ENCODE results near the gene SMARCD1.

SMARCD1 gene

DNA sequence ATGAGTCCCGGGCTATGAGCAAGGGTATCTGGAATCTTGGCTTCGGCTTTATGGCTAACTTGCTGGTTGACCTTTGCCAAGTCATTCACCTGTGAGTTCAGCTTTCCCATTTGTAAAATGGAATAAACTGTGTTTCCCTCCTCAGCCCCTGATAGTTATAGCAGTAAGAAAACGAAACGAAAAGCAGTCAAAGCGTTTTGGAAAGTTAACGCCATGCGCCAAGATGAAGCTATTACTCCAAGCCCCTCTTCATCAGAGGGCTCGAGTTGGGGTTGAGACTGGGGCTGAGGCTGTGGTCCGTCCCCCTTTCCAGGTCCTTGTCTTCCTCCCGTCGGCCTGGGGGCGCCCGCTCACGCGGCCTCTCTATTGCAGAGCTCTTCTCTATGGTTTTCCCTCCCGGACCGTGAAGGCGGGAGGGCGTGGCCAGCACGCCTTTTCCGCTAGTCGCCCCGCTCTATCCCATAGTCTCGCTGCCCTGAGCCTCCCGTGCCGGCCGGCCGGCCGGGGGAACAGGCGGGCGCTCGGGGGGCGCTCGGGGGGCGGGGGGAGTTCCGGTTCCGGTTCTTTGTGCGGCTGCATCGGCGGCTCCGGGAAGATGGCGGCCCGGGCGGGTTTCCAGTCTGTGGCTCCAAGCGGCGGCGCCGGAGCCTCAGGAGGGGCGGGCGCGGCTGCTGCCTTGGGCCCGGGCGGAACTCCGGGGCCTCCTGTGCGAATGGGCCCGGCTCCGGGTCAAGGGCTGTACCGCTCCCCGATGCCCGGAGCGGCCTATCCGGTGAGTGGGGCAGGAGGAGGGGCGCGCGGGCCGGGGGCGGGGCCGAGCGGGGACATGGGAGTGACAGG is at the start of gene SMARCD1:
Gene SMARCD1, plus strand, starts transcription at position 568 of the 840 bp plus-strand sequence. Its CDS starts 28 bp downstream, at position 596.
- peak within 1 kb of the TSS; percentile 67 to 99 (median 97) for H3K27ac ChIP-seq
- peak within 1 kb of the TSS; percentile 71 to 97 (median 86) for H3K4me3 ChIP-seq

DNA sequence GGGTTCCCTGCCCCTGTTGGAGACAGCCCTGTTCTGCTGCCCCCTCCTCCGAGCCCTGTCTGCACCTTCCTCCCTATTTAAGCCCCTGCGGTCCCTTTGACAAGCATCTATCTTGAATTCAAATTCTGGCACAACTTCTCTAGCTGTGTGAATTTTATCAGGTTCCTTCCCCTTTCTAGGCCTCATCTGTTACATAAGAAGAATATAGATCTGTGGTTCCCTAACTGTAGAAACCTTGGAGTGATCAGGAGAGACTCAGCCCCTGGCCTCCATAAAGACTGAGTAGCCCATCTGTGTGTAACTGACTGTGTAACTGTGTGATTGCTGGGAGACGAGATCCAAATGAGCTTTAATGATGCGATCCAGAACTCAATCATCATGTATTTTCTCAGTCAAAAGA is 46.8 kb upstream of the SMARCD1 start:
- H3K4me3 ChIP-seq: no peak overlapping the region
- no peak overlapping the region for H3K27ac ChIP-seq

DNA sequence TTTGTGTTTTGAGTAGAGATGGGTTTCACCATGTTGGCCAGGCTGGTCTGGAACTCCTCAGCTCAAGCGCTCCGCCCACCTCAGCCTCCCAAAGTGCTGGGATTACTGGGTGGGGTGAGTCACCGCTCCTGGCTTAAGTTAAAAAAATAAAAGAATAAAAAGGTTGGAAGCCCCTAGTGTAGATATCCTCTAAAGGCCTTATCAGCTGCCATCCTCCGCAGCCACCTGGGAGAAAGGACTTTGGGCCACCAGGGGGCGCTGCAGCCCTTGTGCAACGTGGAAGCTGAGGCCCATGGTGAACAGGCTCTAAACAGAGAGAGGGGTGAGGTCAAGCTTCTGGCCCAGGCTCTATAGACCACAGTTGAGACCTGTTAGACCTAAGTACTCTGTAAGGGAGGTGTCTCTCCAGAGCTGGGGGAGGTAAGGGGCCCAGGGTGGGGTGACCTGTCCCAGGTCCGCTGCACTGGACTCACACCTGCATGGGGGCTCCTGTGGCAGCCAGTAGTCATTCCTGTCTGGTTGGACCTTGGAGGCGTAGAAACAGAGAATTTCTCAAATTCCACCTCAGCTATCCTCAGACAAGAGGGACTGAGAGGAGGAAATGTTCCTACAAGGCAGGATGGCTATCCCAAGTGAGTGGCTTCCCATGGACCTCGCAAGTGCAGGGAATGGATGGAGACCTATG is 45.8 kb upstream of the SMARCD1 start:
- Histone ChIP-seq H3K27ac (no peak overlapping the region), H3K4me3 (no peak overlapping the region)

DNA sequence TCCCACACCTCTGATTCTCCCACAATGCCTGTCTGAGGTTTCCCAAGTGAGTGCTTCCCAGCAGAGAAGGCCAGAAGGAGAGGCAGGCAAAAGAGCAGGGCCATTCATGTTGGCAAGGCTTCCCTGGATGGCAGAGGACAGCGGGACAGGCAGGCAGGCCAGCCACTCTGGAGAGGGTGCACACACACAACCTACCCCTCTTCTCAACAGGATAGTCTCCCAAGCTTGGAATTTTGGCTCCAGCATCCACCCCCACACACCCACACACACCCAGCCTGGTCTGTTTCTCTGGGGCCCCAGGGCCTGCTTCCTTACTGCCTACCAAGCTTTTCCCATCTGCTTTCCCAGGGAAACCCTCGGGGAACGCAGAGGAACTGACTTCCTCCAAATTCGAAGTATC is 44.5 kb upstream of the SMARCD1 start:
- H3K4me3 ChIP-seq: no peak overlapping the region
- no peak overlapping the region for H3K27ac ChIP-seq

DNA sequence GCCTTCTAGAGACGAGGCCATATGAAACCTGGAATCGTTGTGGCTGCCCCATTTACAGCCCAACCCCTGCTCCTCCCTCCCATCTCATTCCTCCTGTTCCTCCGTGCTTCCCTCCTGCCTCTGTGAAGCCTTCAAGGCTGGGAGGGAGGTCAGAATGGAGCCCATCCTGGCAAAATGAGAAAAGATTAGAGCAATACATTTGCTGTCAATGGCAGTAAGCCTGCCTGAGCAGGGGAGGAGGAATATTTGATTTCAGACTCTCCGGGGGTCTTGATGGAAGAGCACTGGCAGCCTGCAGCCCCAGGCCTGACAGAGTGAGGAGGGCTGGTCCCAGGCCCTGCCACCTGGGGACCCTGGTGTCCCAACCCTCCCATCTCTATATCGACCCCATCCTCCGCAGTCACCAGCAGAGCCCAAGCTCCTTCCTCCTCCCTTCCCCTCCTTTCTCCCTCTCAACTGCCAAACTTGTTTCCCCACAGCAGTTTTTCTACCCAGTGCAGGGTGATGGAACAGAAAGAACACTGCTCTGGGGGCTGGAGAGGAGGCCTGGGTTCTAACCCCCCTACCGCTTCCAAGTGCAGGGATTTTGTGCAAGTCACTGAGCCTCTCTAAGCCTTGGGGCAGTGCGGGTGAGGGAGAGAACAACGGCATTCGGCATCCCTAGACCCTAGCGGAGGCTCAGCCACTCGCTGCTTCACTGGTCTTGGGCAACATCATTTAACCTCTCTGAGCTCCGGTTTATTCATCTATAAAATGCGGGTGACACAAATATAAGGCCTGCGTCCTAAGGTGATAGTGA is 43.9 kb upstream of the SMARCD1 start:
- H3K4me3 ChIP-seq: no peak overlapping the region
- no peak overlapping the region for H3K27ac ChIP-seq

DNA sequence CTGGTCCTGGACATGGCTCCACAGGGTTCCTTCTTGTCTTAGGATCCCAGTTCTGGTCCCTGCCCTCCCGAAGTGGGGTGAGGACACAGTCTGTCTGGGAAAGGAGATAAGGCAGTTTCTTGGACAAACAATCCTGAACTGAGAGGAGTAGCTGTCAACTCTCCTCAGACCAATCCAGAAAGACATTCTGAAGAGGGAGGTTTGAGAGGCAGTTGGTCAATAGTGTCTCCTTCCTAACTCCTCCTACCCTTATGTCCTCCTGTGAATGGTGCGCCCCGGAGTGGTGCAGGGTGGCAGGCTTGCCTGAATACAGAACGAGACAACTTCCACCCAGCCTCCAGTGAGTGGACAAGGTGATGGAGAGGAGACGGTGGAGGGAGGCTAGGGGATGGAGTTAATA is 43.2 kb upstream of the SMARCD1 start:
- no peak overlapping the region for H3K4me3 ChIP-seq
- H3K27ac ChIP-seq: no peak overlapping the region

DNA sequence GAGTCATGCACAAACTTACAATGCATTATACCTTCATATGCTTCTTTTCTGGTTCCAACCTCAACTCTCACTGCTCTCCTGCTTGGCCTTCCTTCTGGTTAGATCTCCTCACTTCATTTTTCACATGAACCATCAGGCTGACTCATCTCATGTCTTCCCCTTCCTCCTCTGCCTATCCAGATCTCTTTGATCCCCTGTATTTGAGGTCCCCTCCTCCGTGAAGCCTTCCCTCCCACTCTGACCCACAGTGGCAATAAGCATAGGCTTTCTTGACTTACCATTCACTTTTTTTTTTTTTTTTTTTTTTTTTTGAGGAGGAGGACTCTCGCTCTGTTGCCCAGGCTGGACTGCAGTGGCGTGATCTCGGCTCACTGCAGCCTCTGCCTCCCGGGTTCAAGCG is 42.4 kb upstream of the SMARCD1 start:
- H3K27ac ChIP-seq: no peak overlapping the region
- H3K4me3 ChIP-seq: no peak overlapping the region

DNA sequence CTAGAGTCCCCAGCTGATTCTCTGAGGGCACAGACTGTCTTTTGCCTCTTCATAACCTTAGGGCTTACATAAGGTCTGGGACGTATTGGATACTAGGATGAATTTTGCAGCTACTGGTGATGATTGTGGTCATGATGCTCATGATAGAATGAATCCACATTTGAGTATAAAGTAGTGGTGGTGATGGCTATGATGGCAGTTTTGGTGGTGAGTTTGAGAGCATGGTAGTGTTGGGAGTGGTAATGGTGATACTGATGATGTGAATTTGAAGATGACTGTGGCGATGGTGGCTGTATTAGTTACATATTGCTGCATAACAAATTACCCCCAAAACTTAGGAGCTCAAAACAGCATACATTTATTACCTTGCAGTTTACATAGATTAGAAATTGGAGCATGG is 41.8 kb upstream of the SMARCD1 start:
- Histone ChIP-seq H3K27ac (no peak overlapping the region), H3K4me3 (no peak overlapping the region)

DNA sequence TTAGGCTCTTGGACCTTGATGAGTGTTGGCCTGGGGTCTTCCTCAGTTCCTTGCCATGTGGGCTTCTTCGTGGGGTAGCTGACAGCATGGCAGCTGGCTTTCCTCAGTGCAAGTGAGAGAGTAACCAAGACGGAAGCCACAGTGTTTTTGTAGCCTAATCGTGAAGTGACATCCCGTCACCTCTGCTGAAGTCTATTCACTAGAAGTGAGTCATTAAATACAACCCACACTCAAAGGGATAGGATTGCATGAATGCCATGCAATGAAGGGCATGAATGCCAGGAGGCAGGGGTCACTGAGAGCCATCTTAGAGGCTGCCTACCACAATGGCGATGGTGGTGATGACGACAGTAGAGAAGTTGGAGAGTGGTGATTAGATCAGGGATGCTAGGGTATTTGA is 41.3 kb upstream of the SMARCD1 start:
- no peak overlapping the region for H3K4me3 ChIP-seq
- H3K27ac ChIP-seq: no peak overlapping the region

DNA sequence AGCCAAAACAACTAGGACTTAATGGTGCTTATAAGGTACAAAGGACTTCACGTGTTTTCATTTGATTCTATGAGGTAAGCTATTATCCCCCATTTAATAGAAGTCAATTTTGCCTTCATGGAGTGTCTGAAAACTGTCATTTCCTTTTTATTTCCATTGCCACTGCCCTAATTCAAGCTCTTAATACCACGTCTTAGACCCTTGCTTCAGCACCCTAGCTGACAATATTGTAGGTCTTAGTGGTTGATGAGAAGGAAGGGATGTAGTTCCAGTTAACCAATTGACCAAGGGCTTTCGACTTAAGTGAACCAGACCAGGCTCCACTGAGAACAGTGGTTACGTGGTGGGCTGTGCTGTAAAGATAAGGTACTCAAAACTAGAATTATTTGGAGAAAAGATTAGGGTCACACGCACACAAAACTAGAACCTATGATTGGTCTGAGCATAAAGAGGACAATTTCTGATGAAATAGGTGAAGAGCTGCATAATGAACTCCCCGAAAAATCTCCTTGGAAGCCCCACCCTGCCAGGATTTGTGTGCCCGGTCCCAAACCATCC is 37.4 kb upstream of the SMARCD1 start:
- Histone ChIP-seq H3K4me3 (no peak overlapping the region), H3K27ac (no peak overlapping the region)

DNA sequence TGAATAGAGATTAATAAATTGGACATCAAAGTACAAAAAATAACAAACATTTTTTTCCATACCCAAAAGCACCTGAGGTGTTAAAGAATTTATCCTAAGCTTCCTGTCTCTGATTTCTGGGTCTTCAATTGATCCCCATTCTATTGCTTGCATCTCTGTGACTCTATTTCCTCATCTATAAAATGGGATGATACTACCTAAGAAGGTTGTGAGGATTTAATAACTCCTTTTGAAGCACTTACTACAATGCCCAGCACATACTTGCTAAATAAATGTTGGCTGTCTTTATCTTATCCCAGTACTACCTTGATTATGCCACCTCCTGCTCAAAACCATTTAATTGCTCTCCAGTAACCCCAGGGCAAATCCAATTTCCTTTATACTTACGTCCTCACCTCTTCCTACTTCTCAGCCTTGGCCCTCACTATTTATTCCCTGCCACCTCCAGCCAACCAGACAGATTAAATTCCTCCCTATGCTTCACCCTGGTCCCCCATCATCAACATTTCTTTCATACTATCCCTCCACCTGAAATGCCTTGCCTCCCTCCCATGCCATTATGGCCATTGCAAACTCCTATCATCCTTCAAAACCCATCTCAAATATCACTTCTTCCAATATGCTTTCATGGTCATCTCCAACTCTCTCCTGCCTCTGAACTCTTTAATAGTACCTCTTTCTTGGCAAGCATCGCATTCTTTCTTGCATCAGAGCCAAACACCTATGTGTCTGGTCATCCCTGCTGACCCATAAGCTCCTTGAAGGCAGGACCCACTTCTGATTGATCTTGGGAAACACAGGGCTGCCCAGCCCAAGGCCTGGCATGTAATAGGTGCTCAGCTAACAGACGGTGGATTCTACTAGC is 35.7 kb upstream of the SMARCD1 start:
- no peak overlapping the region for H3K4me3 ChIP-seq

DNA sequence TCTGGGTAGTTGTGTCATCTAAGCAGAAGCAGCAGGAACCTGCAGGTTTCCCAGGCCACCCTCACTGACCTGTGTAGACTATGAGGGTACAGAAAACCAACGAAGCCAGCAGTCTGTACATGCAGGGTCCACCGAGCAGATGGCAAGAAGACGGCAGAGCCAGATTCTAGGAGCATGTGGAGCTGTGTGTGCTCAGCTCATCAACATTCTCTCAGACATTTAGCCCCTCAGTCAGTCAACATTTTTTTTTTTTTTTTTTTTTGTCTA is 35.1 kb upstream of the SMARCD1 start:
- Histone ChIP-seq H3K4me3 (peak overlapping the region in 2 of 7 experiments; percentile 20 to 30), H3K27ac (no peak overlapping the region)

More for the DNA sequence above, 35.7 kb upstream of the SMARCD1 start:
- H3K27ac ChIP-seq: no peak overlapping the region

DNA sequence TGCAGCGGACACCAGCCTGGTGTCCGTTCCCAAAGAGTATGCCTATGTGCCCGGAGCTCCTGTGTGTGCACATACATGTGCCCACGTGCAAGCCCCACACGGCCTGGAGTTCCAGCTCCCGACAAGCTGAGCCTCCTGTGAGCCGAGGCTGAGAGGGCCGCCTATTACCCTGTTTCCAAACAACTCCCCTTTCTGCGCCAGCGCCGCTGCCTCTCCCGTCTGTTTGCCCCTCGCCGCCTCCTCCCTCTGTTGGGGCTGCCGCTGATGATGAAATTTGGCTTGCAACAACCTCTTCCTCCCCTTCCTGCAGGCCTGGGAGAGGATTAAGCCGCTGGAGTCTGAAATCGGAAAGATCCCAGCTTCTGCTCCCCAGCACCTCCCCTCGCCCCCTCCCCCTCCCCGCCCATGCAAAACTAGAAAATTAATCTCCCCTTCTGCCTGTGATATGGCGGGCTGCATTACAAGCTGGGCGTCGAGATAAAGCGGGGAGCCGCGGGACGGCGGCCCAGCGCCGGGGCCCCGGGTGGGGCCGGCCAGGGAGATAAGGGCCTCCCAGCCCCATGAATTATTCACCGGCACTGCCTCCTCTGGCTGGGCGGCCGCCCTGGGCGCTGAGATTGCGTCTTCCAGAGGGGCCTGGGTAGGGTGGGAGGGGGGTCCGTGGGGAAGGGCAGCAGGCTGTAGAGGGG is 34.6 kb upstream of the SMARCD1 start:
- H3K27ac ChIP-seq: no peak overlapping the region
- H3K4me3 ChIP-seq: peak overlapping the region in 4 of 7 experiments; percentile 13 to 30 (median 18)

DNA sequence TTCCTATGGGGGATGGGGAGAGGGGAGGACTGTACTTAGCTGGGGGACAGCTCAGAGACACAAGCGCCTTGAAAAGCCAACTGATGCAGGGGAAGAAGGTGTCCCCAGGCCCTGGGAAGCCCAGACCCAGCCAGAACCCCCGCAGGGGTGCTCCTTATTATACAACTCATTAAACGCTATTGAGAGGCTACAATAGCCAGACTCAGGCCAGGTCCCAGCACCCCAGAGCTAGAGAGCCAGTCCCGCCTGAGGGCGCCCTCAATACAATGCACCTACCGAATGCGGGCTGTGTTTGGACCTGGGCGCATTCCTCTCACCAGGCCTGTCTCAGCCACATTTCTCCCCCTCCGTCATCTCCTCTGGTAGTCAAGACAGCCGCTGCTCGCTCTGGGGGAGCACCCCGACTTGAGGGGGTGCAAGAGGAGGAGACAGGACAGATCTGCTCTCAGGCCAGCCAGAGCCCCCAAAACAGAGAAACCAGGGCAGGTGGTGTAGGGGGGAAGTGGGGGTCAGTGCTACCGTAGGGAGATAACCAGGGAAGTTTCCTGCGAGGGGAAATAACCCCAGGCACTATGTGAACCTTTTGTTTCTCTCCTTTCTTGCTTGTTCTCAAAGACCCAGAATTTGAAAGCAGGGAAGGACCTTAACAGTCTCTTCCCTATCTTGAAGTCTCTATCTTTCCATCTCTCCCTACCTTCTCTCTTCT is 33.9 kb upstream of the SMARCD1 start:
- no peak overlapping the region for H3K4me3 ChIP-seq
- no peak overlapping the region for H3K27ac ChIP-seq

DNA sequence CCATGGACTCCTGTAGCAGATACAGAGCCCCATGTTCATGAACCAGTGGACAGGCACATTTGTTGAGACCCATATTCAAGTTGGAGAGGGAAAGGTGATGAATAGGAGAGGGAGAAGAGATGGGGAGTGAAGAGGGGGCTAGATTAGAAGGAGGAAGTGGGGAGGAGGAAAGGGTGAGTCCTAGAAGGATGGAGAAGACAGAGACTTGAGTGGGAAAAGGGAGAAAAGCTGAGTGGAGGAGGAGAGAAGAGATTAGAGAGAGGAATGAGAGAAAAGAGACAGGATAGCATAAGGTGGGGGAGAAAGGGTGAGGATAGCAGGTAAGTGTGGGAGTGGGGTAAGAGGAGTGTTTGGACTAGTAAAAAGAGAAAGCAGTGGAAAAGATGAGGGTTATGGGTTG is 32.6 kb upstream of the SMARCD1 start:
- no peak overlapping the region for H3K27ac ChIP-seq
- H3K4me3 ChIP-seq: no peak overlapping the region

DNA sequence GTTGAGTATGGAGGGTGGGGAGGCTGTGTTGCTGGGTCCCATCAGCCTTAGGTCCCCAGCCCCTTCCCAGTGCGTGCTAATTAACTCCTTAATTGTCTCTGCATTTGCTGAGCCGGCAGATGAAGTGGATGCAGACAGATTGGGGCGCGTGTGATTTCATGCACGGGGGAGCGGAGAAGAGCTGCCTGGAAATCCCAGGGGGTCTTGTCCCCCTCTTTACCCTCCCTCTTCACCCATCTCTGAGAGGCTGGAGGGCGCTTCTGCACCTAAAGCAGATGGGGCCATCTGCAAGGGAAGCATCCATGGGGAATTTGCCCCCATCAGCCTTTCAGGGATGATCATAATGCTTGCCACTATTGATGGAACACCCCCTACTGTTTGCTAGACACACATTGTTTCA is 32.2 kb upstream of the SMARCD1 start:
- no peak overlapping the region for H3K27ac ChIP-seq
- H3K4me3 ChIP-seq: no peak overlapping the region

DNA sequence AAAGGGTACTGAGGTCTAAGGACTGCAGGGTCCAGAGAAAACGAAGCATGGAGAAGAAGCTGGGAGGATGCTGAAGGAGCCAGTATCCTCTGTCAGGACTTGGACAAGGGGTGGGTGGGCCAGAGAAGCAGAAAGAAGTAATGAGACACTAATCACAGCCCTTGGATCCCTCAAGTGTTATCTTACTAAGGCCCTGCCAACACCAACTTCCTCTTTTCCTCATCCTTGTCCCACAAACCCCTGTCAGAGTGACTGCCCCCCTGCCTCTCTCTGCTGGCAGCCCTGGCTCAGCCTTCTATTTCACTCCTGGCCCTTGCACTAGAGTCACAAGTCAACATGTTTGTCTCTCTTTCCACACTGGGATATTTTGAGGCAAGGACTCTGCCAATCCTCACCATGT is 31.6 kb upstream of the SMARCD1 start:
- Histone ChIP-seq H3K4me3 (no peak overlapping the region), H3K27ac (no peak overlapping the region)

Measured in skin epidermis (tissue), 12 donors.